Vagina (tissue), 2 donors: ENCODE measurements around the gene LIN28B. TPM values are rescaled to one million over a fixed set of nuclear protein-coding genes. Genes with fewer than 3 reads are reported as not detected.

Experiments used
- DNase-seq, 2 donors: peaks; one replicate each; pipeline ENCODE4 v3.0.0-alpha.2; 2017; ENCODE audit errors: extremely low spot score in 2 of 2
- H3K27ac ChIP-seq: fragments of 200-600 bp; sonication (generic); one replicate; pipeline ENCODE4 v1.5.1; 2019
- H3K27me3 ChIP-seq: fragments of 200-600 bp; sonication (generic); one replicate; pipeline ENCODE4 v1.5.1; 2019
- H3K36me3 ChIP-seq, 2 donors: fragments of 200-600 bp; sonication (generic); one replicate each; pipeline ENCODE4 v1.5.1; 2017 to 2019
- H3K4me1 ChIP-seq: fragments of 200-600 bp; sonication (generic); one replicate; pipeline ENCODE4 v1.5.1; 2019
- H3K4me3 ChIP-seq, 2 donors: fragments of 200-600 bp; sonication (generic); 1 replicate in 1 of 2; 2 replicates in 1 of 2; pipeline ENCODE4 v1.5.1; 2016 to 2019
- H3K9me3 ChIP-seq: fragments of 200-600 bp; sonication (generic); one replicate; pipeline ENCODE4 v1.5.1; 2019
- CTCF ChIP-seq, 3 experiments: fragments of 450-650 bp in 2 of 3; fragments of 200-600 bp in 1 of 3; sonication (generic) in 1 of 3; IDR thresholded peaks; one replicate each; pipeline ENCODE4 v1.5.1; 2017 to 2019; ENCODE audit warnings: antibody characterized with exemption in 3 of 3, mild to moderate bottlenecking in 2 of 3, moderate library complexity in 2 of 3
- POLR2A ChIP-seq, 2 donors: fragments of 450-650 bp; IDR thresholded peaks; one replicate each; pipeline ENCODE4 v1.6.1; 2017; ENCODE audit warnings: antibody characterized with exemption in 2 of 2, mild to moderate bottlenecking in 2 of 2, moderate library complexity in 2 of 2
- POLR2AphosphoS5 ChIP-seq, 2 donors: sonication (generic); formaldehyde crosslinking; IDR thresholded peaks; one replicate each; pipeline ENCODE4 v1.9.0; 2017; ENCODE audit warnings: antibody characterized with exemption in 2 of 2, mild to moderate bottlenecking in 2 of 2, low read depth in 1 of 2; ENCODE audit not compliant: insufficient read depth in 1 of 2
- intact Hi-C: fragments of 100-400 bp; cut with DNase I; formaldehyde crosslinking; loops from one replicate; pipeline ENCODE4 v1.15.1; 2023
- total RNA-seq: library from RNA; depleted of rRNA; stranded (reverse); fragments of >200 nt; gene quantifications from one replicate; pipeline ENCODE4 v1.2.3, GENCODE V29; 2016

Gene LIN28B
- not detected for total RNA-seq

- Histone ChIP-seq H3K27me3 (peaks cover 19% of the 10 kb centered on the region), H3K36me3 (no peaks in the 10 kb centered on the region), H3K27ac (no peak within 1 kb of the TSS), H3K4me3 (no peak within 1 kb of the TSS), H3K4me1 (no peaks in the 10 kb centered on the region), H3K9me3 (no peaks in the 10 kb centered on the region)
- no peak for DNase-seq
- no peak for TF ChIP-seq POLR2A (IDR thresholded peaks at IDR 0.05)
- no peak for TF ChIP-seq POLR2AphosphoS5 (IDR thresholded peaks at IDR 0.05; ENCODE audit: insufficient read depth in 1 of 2, low read depth in 1 of 2)
- TF ChIP-seq CTCF (IDR thresholded peaks at IDR 0.05) = no peak
- intact Hi-C loops = no loop called here
Measured at GRCh38 chr6:104956731-104957294, at the start of gene LIN28B. Gene LIN28B (plus strand): TSS chr6:104957107. CDS start chr6:104957251, 144 bp downstream.

- TF ChIP-seq CTCF (IDR thresholded peaks at IDR 0.05) (no peak), POLR2A (IDR thresholded peaks at IDR 0.05) (no peak), POLR2AphosphoS5 (IDR thresholded peaks at IDR 0.05; ENCODE audit: insufficient read depth in 1 of 2, low read depth in 1 of 2) (no peak)
Measured at GRCh38 chr6:104908031-104908887, 48.6 kb upstream of the LIN28B start.

GRCh38 chr6:104908888-104909525, 47.9 kb upstream of the LIN28B start:
- Histone ChIP-seq H3K4me1 (no peaks in the 10 kb centered on the region), H3K9me3 (no peaks in the 10 kb centered on the region), H3K36me3 (no peaks in the 10 kb centered on the region), H3K4me3 (no peak overlapping the region), H3K27me3 (no peaks in the 10 kb centered on the region), H3K27ac (no peak overlapping the region)
- no peak for DNase-seq
- TF ChIP-seq CTCF (IDR thresholded peaks at IDR 0.05) = no peak
- TF ChIP-seq POLR2AphosphoS5 (IDR thresholded peaks at IDR 0.05; ENCODE audit: insufficient read depth in 1 of 2, low read depth in 1 of 2) = no peak
- TF ChIP-seq POLR2A (IDR thresholded peaks at IDR 0.05) = no peak
- intact Hi-C loops = no loop called here

More at GRCh38 chr6:104908031-104908887, 48.6 kb upstream of the LIN28B start:
- Histone ChIP-seq H3K4me1 (no peaks in the 10 kb centered on the region), H3K36me3 (no peaks in the 10 kb centered on the region), H3K27me3 (no peaks in the 10 kb centered on the region), H3K9me3 (no peaks in the 10 kb centered on the region), H3K27ac (no peak overlapping the region), H3K4me3 (no peak overlapping the region)
- intact Hi-C loops = no loop called here
- no peak for DNase-seq

- Histone ChIP-seq H3K27ac (no peak overlapping the region), H3K4me3 (no peak overlapping the region), H3K9me3 (no peaks in the 10 kb centered on the region), H3K36me3 (no peaks in the 10 kb centered on the region), H3K27me3 (no peaks in the 10 kb centered on the region), H3K4me1 (no peaks in the 10 kb centered on the region)
- no peak for DNase-seq
- TF ChIP-seq POLR2A (IDR thresholded peaks at IDR 0.05) = no peak
- no peak for TF ChIP-seq POLR2AphosphoS5 (IDR thresholded peaks at IDR 0.05; ENCODE audit: insufficient read depth in 1 of 2, low read depth in 1 of 2)
- TF ChIP-seq CTCF (IDR thresholded peaks at IDR 0.05) = no peak
- intact Hi-C loops = no loop called here
Measured at GRCh38 chr6:104921896-104922295, 35.0 kb upstream of the LIN28B start.
